A673 (cell line): ENCODE data around the gene SYNJ2. TPM values are rescaled to one million over a fixed set of nuclear protein-coding genes. Genes with fewer than 3 reads are reported as not detected.

Source experiments
- BruUV-seq: library from RNA; stranded (reverse); fragments of 400-500 nt; replicated peaks from 2 replicates; lab custom pipeline; 2021; lab: Mats Ljungman, UMichigan
- CTCF ChIA-PET: fragments of 300-600 bp; sonication (Branson Sonifier 250); formaldehyde crosslinking; loops from one replicate; lab custom pipeline; 2022; ENCODE audit warnings: antibody characterized with exemption; lab: Charles Lee
- POLR2A ChIA-PET: fragments of 300-600 bp; sonication (Branson Sonifier 250); formaldehyde crosslinking; loops from one replicate; lab custom pipeline; 2022; ENCODE audit warnings: antibody characterized with exemption; ENCODE audit not compliant: low non-redundant PET; lab: Charles Lee
- DNase-seq: peaks from one replicate; pipeline ENCODE4 v3.0.0-alpha.2; 2015; ENCODE audit warnings: low spot score
- H3K27ac ChIP-seq: fragments of 200-600 bp; sonication (generic); 2 replicates; pipeline ENCODE4 v1.5.1; 2016; ENCODE audit warnings: mixed run types, low read depth, mild to moderate bottlenecking, mixed read lengths, antibody characterized with exemption, low read length; ENCODE audit not compliant: poor library complexity, severe bottlenecking
- H3K27me3 ChIP-seq: fragments of 200-600 bp; sonication (generic); replicated peaks from 2 replicates; pipeline ENCODE4 v1.6.1; 2017; ENCODE audit warnings: mixed run types, low read depth, mild to moderate bottlenecking, mixed read lengths, antibody characterized with exemption, low read length; ENCODE audit not compliant: insufficient read depth, poor library complexity
- H3K36me3 ChIP-seq: fragments of 200-600 bp; sonication (generic); 2 replicates; pipeline ENCODE4 v1.6.1; 2016; ENCODE audit warnings: mixed run types, mild to moderate bottlenecking, mixed read lengths, antibody characterized with exemption, low read length; ENCODE audit not compliant: insufficient read depth, poor library complexity, severe bottlenecking
- H3K4me1 ChIP-seq: fragments of 200-600 bp; sonication (generic); 2 replicates; pipeline ENCODE4 v1.6.1; 2017; ENCODE audit warnings: mixed run types, mild to moderate bottlenecking, mixed read lengths, antibody characterized with exemption, low read length; ENCODE audit not compliant: insufficient read depth, poor library complexity, severe bottlenecking
- H3K4me3 ChIP-seq: fragments of 200-600 bp; sonication (generic); 2 replicates; pipeline ENCODE4 v1.5.1; 2016; ENCODE audit warnings: low read depth, mixed run types, mild to moderate bottlenecking, mixed read lengths, low read length; ENCODE audit not compliant: poor library complexity, severe bottlenecking
- H3K9me3 ChIP-seq: fragments of 200-600 bp; sonication (generic); 2 replicates; pipeline ENCODE4 v1.6.1; 2016; ENCODE audit warnings: mixed run types, low read depth, mild to moderate bottlenecking, mixed read lengths, antibody characterized with exemption, low read length; ENCODE audit not compliant: poor library complexity, severe bottlenecking
- EZH2 ChIP-seq: fragments of 200-600 bp; sonication (generic); IDR thresholded peaks from 2 replicates; pipeline ENCODE4 v1.6.1; 2017; ENCODE audit warnings: borderline replicate concordance, low read depth, mild to moderate bottlenecking, mixed read lengths, antibody characterized with exemption, low read length; ENCODE audit not compliant: poor library complexity, severe bottlenecking
- intact Hi-C: fragments of 100-400 bp; cut with micrococcal nuclease; formaldehyde crosslinking; loops from one replicate; pipeline ENCODE4 v1.10.0; 2022; ENCODE audit not compliant: unreplicated experiment
- total RNA-seq: library from RNA; stranded (reverse); gene quantifications from 2 replicates; pipeline ENCODE4 v1.2.3, GENCODE V29; 2021
- TF ChIP-seq, protein P1 (sequence below): fragments of 300-800, 200-600 bp; sonication (generic); conservative IDR thresholded peaks from 2 replicates; pipeline ENCODE4 v1.5.1; 2017; ENCODE audit warnings: low read depth, mild to moderate bottlenecking, antibody characterized with exemption, low read length, moderate library complexity, mixed read lengths

SYNJ2 gene
- total RNA-seq, 1 experiment from 2014 or later = 37.0 TPM

DNA sequence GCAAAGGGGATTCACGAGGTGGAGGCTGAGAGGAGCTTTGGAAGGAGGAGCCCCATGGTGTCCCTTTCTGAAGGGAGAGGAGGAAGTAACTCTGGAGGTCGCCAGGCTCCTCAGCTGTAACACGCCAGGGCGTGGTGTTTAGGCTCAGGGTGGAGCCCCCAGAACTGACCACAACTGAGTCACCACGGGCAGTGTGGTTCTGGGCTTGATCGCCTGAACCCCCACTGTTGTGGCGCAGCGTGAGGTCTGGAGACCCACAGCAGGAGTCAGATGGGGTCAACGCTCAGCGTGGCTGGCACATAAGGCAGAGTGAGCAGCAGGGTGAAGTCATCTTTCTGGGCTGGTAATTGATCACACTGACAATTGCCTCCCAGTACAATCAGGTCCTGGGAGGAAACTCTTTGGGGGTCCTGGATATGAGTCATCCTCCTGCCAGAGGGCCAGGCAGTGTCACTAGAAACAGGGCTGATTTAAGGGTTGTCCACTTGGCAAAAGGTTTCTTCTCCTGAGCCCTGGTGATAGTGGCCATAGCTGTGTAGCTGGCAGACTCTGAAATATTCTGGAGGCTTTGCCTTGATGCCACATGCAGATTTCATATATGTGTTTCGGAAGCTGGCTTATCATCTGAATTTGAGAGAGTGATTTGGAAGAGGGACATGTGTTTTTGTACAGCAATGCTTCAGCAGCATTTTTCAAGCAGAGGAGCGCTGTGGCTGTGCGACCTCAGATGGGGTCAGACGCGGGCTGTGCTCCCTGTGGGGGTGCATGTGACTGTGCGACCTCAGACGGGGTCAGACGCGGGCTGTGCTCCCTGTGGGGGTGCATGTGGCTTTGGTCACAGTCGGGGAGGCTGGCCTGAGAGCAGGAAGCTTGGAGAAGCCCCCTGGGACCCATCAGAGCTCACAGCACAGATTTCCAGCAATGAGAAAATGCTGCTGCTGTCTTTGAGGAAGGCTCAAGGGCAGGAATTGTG, 50.0 kb downstream of the SYNJ2 start:
- CTCF ChIA-PET = interaction anchor here (0.6 kb wide), 1 partner anchor 235 kb away, joined by 4 read pairs; no protein-coding TSS in a partner anchor
- peaks cover 35% of the 10 kb centered on the region for H3K4me1 ChIP-seq

DNA sequence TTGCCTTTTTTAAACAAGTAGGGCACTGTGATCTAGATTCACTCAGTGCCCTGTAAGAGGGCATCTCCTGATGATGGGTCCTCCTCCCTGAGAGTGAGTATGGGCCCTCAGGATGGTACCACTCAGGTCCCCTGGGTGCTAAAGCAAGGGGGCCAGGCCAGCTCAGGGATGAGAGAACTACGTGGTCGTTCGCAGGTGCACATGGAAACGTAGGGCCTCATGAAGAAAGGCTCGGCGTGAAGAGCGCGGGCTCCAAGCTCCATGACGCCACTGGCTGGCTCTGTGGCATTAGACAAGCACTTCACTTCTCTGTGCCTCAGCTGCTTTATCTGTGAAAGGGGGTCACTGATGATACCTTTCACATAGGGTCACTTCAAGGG, 50.7 kb downstream of the SYNJ2 start:
- H3K4me1 ChIP-seq = peaks cover 28% of the 10 kb centered on the region
- CTCF ChIA-PET = no interaction called here

More for the DNA sequence above, 50.0 kb downstream of the SYNJ2 start:
- TF ChIP-seq, protein P1, sequence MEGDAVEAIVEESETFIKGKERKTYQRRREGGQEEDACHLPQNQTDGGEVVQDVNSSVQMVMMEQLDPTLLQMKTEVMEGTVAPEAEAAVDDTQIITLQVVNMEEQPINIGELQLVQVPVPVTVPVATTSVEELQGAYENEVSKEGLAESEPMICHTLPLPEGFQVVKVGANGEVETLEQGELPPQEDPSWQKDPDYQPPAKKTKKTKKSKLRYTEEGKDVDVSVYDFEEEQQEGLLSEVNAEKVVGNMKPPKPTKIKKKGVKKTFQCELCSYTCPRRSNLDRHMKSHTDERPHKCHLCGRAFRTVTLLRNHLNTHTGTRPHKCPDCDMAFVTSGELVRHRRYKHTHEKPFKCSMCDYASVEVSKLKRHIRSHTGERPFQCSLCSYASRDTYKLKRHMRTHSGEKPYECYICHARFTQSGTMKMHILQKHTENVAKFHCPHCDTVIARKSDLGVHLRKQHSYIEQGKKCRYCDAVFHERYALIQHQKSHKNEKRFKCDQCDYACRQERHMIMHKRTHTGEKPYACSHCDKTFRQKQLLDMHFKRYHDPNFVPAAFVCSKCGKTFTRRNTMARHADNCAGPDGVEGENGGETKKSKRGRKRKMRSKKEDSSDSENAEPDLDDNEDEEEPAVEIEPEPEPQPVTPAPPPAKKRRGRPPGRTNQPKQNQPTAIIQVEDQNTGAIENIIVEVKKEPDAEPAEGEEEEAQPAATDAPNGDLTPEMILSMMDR = no peak
- no peak for TF ChIP-seq EZH2
- no peak overlapping the region for H3K4me3 ChIP-seq
- POLR2A ChIA-PET = no interaction called here
- BruUV-seq = no TSS peak
- no peaks in the 10 kb centered on the region for H3K27me3 ChIP-seq
- peak; percentile 46 for DNase-seq
- intact Hi-C loops = no loop called here
- no peaks in the 10 kb centered on the region for H3K9me3 ChIP-seq
- peak overlapping the region; percentile 45 for H3K27ac ChIP-seq
- H3K36me3 ChIP-seq = peaks cover 12% of the 10 kb centered on the region

DNA sequence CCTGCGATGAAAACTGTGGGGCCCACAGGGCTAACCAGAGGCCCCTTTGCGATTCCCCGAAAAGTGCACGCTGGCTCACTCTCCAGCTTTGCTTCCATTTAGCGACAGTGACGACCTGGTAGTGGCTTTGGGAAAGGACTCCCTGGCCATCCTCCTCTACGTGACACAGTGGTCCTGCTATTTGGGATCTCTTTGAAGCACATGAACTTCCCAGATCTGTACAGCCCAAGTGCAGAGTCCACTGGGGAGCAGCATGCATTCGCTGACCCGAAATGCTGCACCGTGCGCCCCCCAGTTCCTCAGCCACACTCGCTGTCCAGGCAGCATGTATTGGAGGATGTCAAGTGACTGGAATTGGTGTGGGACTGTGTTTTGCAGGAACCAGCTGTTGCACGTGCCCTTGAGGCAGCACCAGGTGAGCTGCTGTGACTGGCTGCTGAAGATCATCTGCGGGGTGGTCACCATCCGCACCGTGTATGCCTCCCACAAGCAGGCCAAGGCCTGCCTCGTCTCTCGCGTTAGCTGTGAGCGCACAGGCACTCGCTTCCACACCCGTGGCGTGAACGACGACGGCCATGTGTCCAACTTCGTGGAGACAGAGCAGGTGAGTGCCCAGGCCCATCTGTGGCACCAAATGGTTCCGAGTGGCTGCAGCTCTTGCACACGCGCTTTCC, 51.6 kb downstream of the SYNJ2 start:
- no peak for DNase-seq
- Histone ChIP-seq H3K27me3 (no peaks in the 10 kb centered on the region), H3K36me3 (peaks cover 12% of the 10 kb centered on the region), H3K27ac (no peak overlapping the region), H3K4me3 (no peak overlapping the region), H3K9me3 (no peaks in the 10 kb centered on the region), H3K4me1 (peaks cover 19% of the 10 kb centered on the region)
- CTCF ChIA-PET = no interaction called here
- no TSS peak for BruUV-seq
- intact Hi-C loops = no loop called here
- TF ChIP-seq, protein P1 = no peak
- POLR2A ChIA-PET = no interaction called here

More for the DNA sequence above, 50.7 kb downstream of the SYNJ2 start:
- Histone ChIP-seq H3K27me3 (no peaks in the 10 kb centered on the region), H3K9me3 (no peaks in the 10 kb centered on the region), H3K4me3 (no peak overlapping the region), H3K27ac (peak overlapping the region; percentile 35), H3K36me3 (peaks cover 12% of the 10 kb centered on the region)
- intact Hi-C loops = no loop called here
- TF ChIP-seq, protein P1 = no peak
- no peak for TF ChIP-seq EZH2
- no peak for DNase-seq
- BruUV-seq = no TSS peak
- POLR2A ChIA-PET = no interaction called here
